ENCODE results near the gene YAP1. TPM values are rescaled to one million over a fixed set of nuclear protein-coding genes. Genes with fewer than 3 reads are reported as not detected.

YAP1 gene
- total RNA-seq, 1 donor from 2014 or later: 129 TPM

- no peak overlapping the region for H3K4me3 Mint-ChIP-seq (ENCODE audit: unreplicated experiment)
- DNase-seq (ENCODE audit: low read depth) (no peak), FAIRE-seq (no peak)
- no peak overlapping the region for H3K27ac ChIP-seq (ENCODE audit: low read depth, low read length)
- H3K36me3 ChIP-seq (ENCODE audit: insufficient read depth, low read length): peaks cover 20% of the 10 kb centered on the region
- H3K4me2 ChIP-seq (ENCODE audit: low read length): no peak overlapping the region
- no peak overlapping the region for H2AFZ ChIP-seq (ENCODE audit: low read depth, low read length)
- H3K4me3 ChIP-seq (ENCODE audit: insufficient read depth, low read depth, low read length): no peak overlapping the region
- H3K36me3 Mint-ChIP-seq (ENCODE audit: low read depth, unreplicated experiment): peaks cover 9% of the 10 kb centered on the region
- peaks cover 25% of the 10 kb centered on the region for H3K4me1 Mint-ChIP-seq (ENCODE audit: low read depth, unreplicated experiment)
- TF ChIP-seq, protein P1, sequence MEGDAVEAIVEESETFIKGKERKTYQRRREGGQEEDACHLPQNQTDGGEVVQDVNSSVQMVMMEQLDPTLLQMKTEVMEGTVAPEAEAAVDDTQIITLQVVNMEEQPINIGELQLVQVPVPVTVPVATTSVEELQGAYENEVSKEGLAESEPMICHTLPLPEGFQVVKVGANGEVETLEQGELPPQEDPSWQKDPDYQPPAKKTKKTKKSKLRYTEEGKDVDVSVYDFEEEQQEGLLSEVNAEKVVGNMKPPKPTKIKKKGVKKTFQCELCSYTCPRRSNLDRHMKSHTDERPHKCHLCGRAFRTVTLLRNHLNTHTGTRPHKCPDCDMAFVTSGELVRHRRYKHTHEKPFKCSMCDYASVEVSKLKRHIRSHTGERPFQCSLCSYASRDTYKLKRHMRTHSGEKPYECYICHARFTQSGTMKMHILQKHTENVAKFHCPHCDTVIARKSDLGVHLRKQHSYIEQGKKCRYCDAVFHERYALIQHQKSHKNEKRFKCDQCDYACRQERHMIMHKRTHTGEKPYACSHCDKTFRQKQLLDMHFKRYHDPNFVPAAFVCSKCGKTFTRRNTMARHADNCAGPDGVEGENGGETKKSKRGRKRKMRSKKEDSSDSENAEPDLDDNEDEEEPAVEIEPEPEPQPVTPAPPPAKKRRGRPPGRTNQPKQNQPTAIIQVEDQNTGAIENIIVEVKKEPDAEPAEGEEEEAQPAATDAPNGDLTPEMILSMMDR (IDR thresholded peaks at IDR 0.05; ENCODE audit: insufficient read depth, low read depth, low read length): no peak
- no peak for TF ChIP-seq EZH2 (IDR thresholded peaks at IDR 0.05; ENCODE audit: insufficient read depth, low read length)
- H3K9me3 Mint-ChIP-seq (ENCODE audit: unreplicated experiment): no peaks in the 10 kb centered on the region
- peaks cover 14% of the 10 kb centered on the region for H3K79me2 ChIP-seq (ENCODE audit: insufficient read depth, low read length)
- no peaks in the 10 kb centered on the region for H3K27me3 Mint-ChIP-seq (ENCODE audit: low read depth, unreplicated experiment)
- no peaks in the 10 kb centered on the region for H4K20me1 ChIP-seq (ENCODE audit: insufficient read depth, low read length)
- no peaks in the 10 kb centered on the region for H3K9me3 ChIP-seq (ENCODE audit: insufficient read depth, low read depth, low read length)
- H3K9ac ChIP-seq (ENCODE audit: low read length): no peak overlapping the region
- peaks cover 27% of the 10 kb centered on the region for H3K4me1 ChIP-seq (ENCODE audit: insufficient read depth, low read length)
- H3K27me3 ChIP-seq (ENCODE audit: insufficient read depth, low read length): no peaks in the 10 kb centered on the region
- H3K27ac Mint-ChIP-seq (ENCODE audit: unreplicated experiment): no peak overlapping the region
Measured at GRCh38 chr11:102229510-102230123, 119.4 kb downstream of the YAP1 start.

GRCh38 chr11:102230186-102230585 lies 119.9 kb downstream of the YAP1 start:
- no peaks in the 10 kb centered on the region for H4K20me1 ChIP-seq (ENCODE audit: insufficient read depth, low read length)
- no peaks in the 10 kb centered on the region for H3K9me3 ChIP-seq (ENCODE audit: insufficient read depth, low read depth, low read length)
- peaks cover 29% of the 10 kb centered on the region for H3K4me1 Mint-ChIP-seq (ENCODE audit: low read depth, unreplicated experiment)
- H2AFZ ChIP-seq (ENCODE audit: low read depth, low read length): no peak overlapping the region
- H3K4me3 Mint-ChIP-seq (ENCODE audit: unreplicated experiment): no peak overlapping the region
- H3K27me3 ChIP-seq (ENCODE audit: insufficient read depth, low read length): no peaks in the 10 kb centered on the region
- H3K4me1 ChIP-seq (ENCODE audit: insufficient read depth, low read length): peaks cover 27% of the 10 kb centered on the region
- H3K79me2 ChIP-seq (ENCODE audit: insufficient read depth, low read length): peaks cover 14% of the 10 kb centered on the region
- DNase-seq (ENCODE audit: low read depth) (no peak), FAIRE-seq (no peak)
- H3K36me3 ChIP-seq (ENCODE audit: insufficient read depth, low read length): peaks cover 20% of the 10 kb centered on the region
- no peaks in the 10 kb centered on the region for H3K9me3 Mint-ChIP-seq (ENCODE audit: unreplicated experiment)
- no peak for TF ChIP-seq EZH2 (IDR thresholded peaks at IDR 0.05; ENCODE audit: insufficient read depth, low read length)
- TF ChIP-seq, protein P1 (IDR thresholded peaks at IDR 0.05; ENCODE audit: insufficient read depth, low read depth, low read length): no peak
- H3K4me3 ChIP-seq (ENCODE audit: insufficient read depth, low read depth, low read length): no peak overlapping the region
- no peak overlapping the region for H3K27ac ChIP-seq (ENCODE audit: low read depth, low read length)
- H3K4me2 ChIP-seq (ENCODE audit: low read length): no peak overlapping the region
- peaks cover 13% of the 10 kb centered on the region for H3K36me3 Mint-ChIP-seq (ENCODE audit: low read depth, unreplicated experiment)
- H3K9ac ChIP-seq (ENCODE audit: low read length): no peak overlapping the region
- H3K27me3 Mint-ChIP-seq (ENCODE audit: low read depth, unreplicated experiment): no peaks in the 10 kb centered on the region
- H3K27ac Mint-ChIP-seq (ENCODE audit: unreplicated experiment): no peak overlapping the region

DNA sequence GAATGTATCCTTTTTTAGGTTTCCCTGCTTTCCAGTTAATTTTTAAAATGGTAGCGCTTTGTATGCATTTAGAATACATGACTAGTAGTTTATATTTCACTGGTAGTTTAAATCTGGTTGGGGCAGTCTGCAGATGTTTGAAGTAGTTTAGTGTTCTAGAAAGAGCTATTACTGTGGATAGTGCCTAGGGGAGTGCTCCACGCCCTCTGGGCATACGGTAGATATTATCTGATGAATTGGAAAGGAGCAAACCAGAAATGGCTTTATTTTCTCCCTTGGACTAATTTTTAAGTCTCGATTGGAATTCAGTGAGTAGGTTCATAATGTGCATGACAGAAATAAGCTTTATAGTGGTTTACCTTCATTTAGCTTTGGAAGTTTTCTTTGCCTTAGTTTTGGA lies 120.7 kb downstream of the YAP1 start:
- FAIRE-seq: no peak
- peaks cover 20% of the 10 kb centered on the region for H3K4me1 ChIP-seq (ENCODE audit: insufficient read depth, low read length)
- H3K4me3 ChIP-seq (ENCODE audit: insufficient read depth, low read depth, low read length): no peak overlapping the region
- no peak overlapping the region for H3K27ac ChIP-seq (ENCODE audit: low read depth, low read length)
- no peaks in the 10 kb centered on the region for H3K27me3 ChIP-seq (ENCODE audit: insufficient read depth, low read length)
- Mint-ChIP-seq H3K36me3 (ENCODE audit: low read depth, unreplicated experiment) (peaks cover 13% of the 10 kb centered on the region), H3K9me3 (ENCODE audit: unreplicated experiment) (no peaks in the 10 kb centered on the region), H3K4me3 (ENCODE audit: unreplicated experiment) (no peak overlapping the region), H3K4me1 (ENCODE audit: low read depth, unreplicated experiment) (peaks cover 27% of the 10 kb centered on the region), H3K27me3 (ENCODE audit: low read depth, unreplicated experiment) (no peaks in the 10 kb centered on the region), H3K27ac (ENCODE audit: unreplicated experiment) (no peak overlapping the region)
- no peaks in the 10 kb centered on the region for H4K20me1 ChIP-seq (ENCODE audit: insufficient read depth, low read length)
- DNase-seq (ENCODE audit: low read depth): no peak
- peaks cover 14% of the 10 kb centered on the region for H3K79me2 ChIP-seq (ENCODE audit: insufficient read depth, low read length)
- no peak overlapping the region for H3K4me2 ChIP-seq (ENCODE audit: low read length)
- TF ChIP-seq EZH2 (IDR thresholded peaks at IDR 0.05; ENCODE audit: insufficient read depth, low read length): no peak
- TF ChIP-seq, protein P1 (IDR thresholded peaks at IDR 0.05; ENCODE audit: insufficient read depth, low read depth, low read length): no peak
- no peak overlapping the region for H3K9ac ChIP-seq (ENCODE audit: low read length)
- no peaks in the 10 kb centered on the region for H3K9me3 ChIP-seq (ENCODE audit: insufficient read depth, low read depth, low read length)
- H3K36me3 ChIP-seq (ENCODE audit: insufficient read depth, low read length): peaks cover 20% of the 10 kb centered on the region
- no peak overlapping the region for H2AFZ ChIP-seq (ENCODE audit: low read depth, low read length)
